TTC549 (cell line): ENCODE data around the gene DBNDD1.
"Not testable (repeated sequence)": the region's sequence is repeated elsewhere in the genome, so short reads cannot be mapped to it uniquely, and the experiment has no call there.

Source experiments
- FAIRE-seq: peaks from 2 replicates; lab custom pipeline; 2012; peaks lifted over from hg19 to GRCh38; lab: Jason Lieb, UNC

Gene DBNDD1, protein sequence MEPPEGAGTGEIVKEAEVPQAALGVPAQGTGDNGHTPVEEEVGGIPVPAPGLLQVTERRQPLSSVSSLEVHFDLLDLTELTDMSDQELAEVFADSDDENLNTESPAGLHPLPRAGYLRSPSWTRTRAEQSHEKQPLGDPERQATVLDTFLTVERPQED

GRCh38 chr16:90018652-90019542 is at the start of gene DBNDD1:
TSS of gene DBNDD1 (minus strand) at chr16:90019456. CDS start at chr16:90019341, 115 bp downstream.
- FAIRE-seq = no peak

DNA sequence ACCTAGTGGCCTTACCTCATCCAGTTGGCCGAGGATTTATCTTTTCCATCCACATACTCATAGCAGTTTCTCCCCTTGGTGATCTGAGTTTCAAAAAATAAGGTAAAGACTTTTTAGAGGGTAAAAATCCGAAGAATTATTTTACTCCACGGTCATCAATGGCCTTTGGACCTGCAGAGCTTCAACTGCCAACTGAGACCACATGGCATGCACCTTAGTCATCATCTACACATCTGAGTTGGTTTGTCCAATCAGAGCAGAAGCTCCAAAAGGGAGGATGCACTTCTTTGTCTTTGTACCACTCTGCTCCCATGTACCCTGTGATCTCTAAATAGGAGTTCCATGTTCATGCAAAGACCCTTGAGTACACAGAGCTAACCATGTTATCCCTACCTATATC is 42.2 kb upstream of the DBNDD1 start:
- no peak for FAIRE-seq

DNA sequence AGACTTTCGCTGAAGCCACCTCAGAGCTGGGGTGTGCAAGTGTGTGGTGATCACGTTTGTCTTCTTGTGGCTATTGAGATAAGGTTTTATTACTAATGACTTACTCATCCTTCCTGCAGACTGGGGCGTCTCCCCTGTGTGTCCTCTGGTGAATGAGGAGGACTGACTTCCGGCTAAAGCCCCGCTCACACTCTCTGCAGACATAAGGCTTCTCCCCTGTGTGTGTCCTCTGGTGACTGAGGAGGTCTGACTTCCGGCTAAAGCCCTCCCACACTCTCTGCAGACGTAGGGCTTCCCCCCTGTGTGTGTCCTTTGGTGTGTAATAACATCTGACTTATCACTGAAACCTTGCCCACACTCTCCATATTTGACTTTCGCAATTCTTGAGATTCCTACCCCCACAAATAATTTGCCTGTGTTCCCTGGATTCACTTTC is 38.5 kb upstream of the DBNDD1 start:
- FAIRE-seq = no peak

- FAIRE-seq = not testable (repeated sequence)
Measured at GRCh38 chr16:90056521-90056920, 37.3 kb upstream of the DBNDD1 start.

DNA sequence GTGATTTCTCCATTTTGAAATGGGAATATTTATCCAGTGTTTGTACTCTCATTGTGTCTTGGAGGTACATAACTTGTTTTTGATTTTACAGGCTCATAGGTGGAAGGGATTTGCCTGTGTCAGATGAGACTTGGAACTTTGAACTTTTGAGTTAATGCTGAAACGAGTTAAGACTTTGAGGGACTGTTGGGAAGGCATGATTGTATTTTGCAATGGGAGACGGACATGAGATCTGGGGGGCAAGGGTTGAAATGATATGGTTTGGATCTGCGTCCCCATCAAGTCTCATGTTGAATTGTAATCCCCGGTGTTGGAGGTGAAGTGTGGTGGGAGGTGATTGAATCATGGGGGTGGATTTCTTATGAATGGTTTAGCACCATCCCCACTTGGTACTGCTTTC is 36.1 kb upstream of the DBNDD1 start:
- no peak for FAIRE-seq

DNA sequence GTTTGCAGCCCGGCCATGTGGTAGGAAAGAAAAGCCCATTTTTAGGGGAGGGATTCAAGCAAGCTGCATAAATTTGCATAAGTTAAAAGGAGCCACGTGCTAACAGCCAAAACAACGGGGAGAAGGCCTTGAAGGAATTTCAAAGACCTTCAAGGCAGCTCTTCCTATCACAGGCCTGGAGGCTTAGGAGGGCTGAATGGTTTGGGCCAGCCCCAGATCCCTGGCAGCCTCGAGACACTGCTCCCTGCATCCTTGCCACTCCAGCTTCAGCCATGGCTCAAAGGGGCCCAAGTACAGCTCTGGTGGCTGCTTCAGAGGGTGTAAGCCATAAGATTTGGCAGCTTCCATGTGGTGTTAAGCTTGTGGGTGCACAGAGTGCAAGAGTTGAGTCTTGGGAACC is 35.3 kb upstream of the DBNDD1 start:
- FAIRE-seq = no peak

DNA sequence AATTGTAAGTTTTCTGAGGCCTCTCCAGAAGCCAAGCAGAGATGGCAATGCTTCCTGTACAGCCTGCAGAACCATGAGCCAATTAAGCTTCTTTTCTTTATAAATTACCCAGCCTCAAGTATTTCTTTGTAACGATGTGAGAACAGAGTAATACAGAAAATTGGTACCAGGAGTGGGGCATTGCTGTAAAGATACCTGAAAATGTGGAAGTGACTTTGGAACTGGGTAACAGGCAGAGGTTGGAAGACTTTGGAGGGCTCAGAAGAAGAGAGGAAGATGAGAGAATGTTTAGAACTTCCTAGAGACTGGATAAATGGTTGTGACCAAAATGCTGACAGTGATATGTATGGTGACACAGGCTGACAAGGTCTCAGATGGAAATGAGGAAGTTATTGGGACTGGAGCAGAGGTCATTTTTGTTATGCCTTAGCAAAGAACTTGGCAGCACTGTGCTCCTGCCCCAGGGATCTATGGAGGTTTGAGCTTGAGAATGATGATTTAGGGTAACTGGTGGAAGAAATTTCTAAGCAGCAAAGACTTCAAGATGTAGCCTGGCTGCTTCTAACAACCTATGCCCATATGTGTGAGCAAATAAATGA is 34.7 kb upstream of the DBNDD1 start:
- no peak for FAIRE-seq

- no peak for FAIRE-seq
Measured at GRCh38 chr16:90050969-90051368, 31.7 kb upstream of the DBNDD1 start.

GRCh38 chr16:90048737-90049330 is 29.6 kb upstream of the DBNDD1 start:
- no peak for FAIRE-seq

GRCh38 chr16:90048347-90048722 is 29.1 kb upstream of the DBNDD1 start:
- no peak for FAIRE-seq

DNA sequence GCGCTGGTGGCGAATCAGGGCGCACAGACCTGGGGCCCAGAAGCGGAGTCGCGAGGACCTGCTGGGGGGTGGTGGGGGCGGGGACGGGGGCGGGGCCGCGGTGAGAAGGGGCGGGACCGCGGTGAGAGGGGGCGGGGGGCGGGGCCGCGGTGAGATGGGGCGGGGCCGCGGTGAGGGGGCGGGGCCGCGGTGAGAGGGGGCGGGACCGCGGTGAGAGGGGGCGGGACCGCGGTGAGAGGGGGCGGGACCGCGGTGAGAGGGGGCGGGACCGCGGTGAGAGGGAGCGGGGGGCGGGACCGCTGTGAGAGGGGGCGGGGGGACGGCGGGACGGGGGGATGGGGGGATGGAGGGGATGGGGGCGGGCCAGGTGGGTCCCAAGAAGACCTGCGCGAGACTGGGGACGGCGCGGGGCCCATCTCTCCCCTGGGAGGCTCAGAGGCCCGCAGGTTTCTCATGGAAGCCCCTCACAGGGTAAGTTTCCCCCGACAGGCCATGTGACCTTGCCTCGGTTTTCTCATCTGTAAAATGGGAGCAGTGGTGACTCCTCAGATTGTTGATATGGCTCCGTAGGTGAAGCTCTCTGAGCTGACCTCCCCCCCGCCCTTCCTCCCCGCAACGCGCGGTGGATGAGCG is 28.6 kb upstream of the DBNDD1 start:
- no peak for FAIRE-seq

DNA sequence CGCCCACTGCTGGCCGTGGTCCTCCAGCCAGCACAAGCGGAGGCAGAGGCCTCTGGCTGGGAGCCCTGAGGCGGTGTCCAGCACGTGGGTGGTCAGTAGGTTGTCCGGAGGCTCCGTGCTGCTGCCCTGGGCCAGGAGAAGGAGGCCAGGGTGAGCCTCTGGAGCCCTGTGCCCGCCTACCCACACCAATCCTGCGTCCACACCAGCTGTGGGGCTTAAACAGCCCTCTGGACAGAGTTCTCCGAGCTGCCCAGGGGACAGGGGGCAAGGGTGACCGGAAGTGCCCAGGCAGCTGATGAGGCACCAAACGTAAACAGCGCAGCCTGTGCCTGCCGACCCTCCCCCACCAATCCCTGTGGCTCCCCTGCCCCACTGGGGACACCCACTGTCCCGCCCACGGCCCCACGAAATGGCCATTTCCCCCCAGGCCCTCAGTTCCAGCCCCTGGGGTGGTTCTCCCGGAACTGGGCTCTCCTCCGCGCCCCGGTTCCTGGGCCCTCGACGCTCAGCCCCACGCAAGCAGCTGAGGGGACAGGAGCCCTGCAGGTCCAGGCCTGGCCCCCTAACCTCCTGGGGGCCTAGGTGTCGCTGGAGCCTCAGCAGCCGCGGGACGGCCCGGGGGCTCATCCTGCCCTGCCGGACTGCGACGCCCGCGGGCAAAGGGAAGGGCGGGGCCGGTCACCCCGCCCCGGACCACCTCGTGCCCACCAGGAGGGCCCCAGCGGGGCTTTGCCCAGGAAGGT is 27.9 kb upstream of the DBNDD1 start:
- no peak for FAIRE-seq

- no peak for FAIRE-seq
Measured at GRCh38 chr16:90046122-90046970, 27.1 kb upstream of the DBNDD1 start.

GRCh38 chr16:90044111-90044551 is 24.9 kb upstream of the DBNDD1 start:
- FAIRE-seq = no peak

- no peak for FAIRE-seq
Measured at GRCh38 chr16:90043526-90043925, 24.3 kb upstream of the DBNDD1 start.

GRCh38 chr16:90042946-90043514 is 23.8 kb upstream of the DBNDD1 start:
- no peak for FAIRE-seq

- no peak for FAIRE-seq
Measured at GRCh38 chr16:90041896-90042473, 22.7 kb upstream of the DBNDD1 start.

- FAIRE-seq = no peak
Measured at GRCh38 chr16:90040152-90041023, 21.1 kb upstream of the DBNDD1 start.

DNA sequence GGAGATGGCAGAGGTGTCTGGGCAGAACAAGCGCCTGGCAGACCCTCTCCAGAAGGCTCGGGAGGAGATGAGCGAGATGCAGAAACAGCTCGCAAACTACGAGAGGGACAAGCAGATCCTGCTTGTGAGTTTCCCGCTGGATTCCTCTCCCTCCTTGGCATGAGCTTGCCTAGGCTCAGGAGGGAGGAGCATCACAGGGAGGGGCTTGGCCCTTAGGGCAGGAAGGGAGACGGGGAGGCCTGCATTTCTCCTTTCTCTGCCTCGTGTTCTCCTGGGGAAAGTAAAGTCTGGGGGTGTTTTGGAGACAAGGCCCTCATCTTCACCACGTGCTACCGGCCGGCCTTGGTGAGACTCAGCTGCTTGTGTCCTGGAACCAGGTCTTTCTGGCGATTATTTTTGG is 18.0 kb upstream of the DBNDD1 start:
- no peak for FAIRE-seq
